ENCODE measurements around the gene PPP1R13B. TPM values are rescaled to one million over a fixed set of nuclear protein-coding genes. Genes with fewer than 3 reads are reported as not detected.

The PPP1R13B gene
- polyA plus RNA-seq, 1 donor (not counting 4 experiments of a cell fraction or from before 2014, with no cell fraction given): 7.7 TPM

GRCh38 chr14:103817595-103817994 lies 29.8 kb downstream of the PPP1R13B start:
- dilution Hi-C loops (cut with MboI; ENCODE audit: extremely low pct_ligation_motif_present, low sequenced_read_pairs): no loop called here
- FAIRE-seq: no peak
- Histone ChIP-seq H3K9me1 (ENCODE audit: control insufficient read depth, extremely low read depth, insufficient read depth, low read length) (no peaks in the 10 kb centered on the region), H3K36me3 (ENCODE audit: control insufficient read depth in 2 of 2, extremely low read depth in 1 of 2, insufficient read depth in 2 of 2, low read length in 2 of 2) (no peaks in the 10 kb centered on the region), H4K20me1 (ENCODE audit: control insufficient read depth, extremely low read depth, insufficient read depth, low read length) (no peaks in the 10 kb centered on the region), H3K27ac (ENCODE audit: control insufficient read depth, insufficient read depth, low read length) (no peak overlapping the region), H2AFZ (ENCODE audit: control insufficient read depth, low read length) (no peak overlapping the region), H3K9me3 (ENCODE audit: control insufficient read depth, low read depth, low read length) (no peaks in the 10 kb centered on the region), H3K4me2 (ENCODE audit: control insufficient read depth, extremely low read depth, insufficient read depth, low read depth, low read length) (no peak overlapping the region), H3K9ac (ENCODE audit: control insufficient read depth, extremely low read depth, insufficient read depth, low read length) (no peak overlapping the region), H3K4me3 (ENCODE audit: control insufficient read depth in 2 of 3, extremely low read depth in 1 of 3, insufficient read depth in 2 of 3, low read depth in 1 of 3, low read length in 3 of 3) (no peak overlapping the region), H3K27me3 (ENCODE audit: control insufficient read depth, extremely low read depth, insufficient read depth, low read length) (no peaks in the 10 kb centered on the region), H3K4me1 (ENCODE audit: control insufficient read depth, extremely low read depth, insufficient read depth, low read length) (peaks cover 10% of the 10 kb centered on the region), H3K79me2 (ENCODE audit: control insufficient read depth, insufficient read depth, low read length) (peaks cover 38% of the 10 kb centered on the region)
- no peak for TF ChIP-seq CTCF (optimal IDR thresholded peaks at IDR 0.05 in 1 of 3, IDR thresholded peaks at IDR 0.05 in 1 of 3, conservative IDR thresholded peaks at IDR 0.05 in 1 of 3; ENCODE audit: extremely low read depth in 1 of 3, insufficient read depth in 2 of 3, low read length in 3 of 3)
- TF ChIP-seq EZH2 (IDR thresholded peaks at IDR 0.05; ENCODE audit: low read length): no peak
- DNase-seq (ENCODE audit: low read depth, low spot score): no peak

GRCh38 chr14:103816991-103817390 lies 30.4 kb downstream of the PPP1R13B start:
- FAIRE-seq (no peak), DNase-seq (ENCODE audit: low read depth, low spot score) (no peak)
- Histone ChIP-seq H4K20me1 (ENCODE audit: control insufficient read depth, extremely low read depth, insufficient read depth, low read length) (no peaks in the 10 kb centered on the region), H3K27me3 (ENCODE audit: control insufficient read depth, extremely low read depth, insufficient read depth, low read length) (no peaks in the 10 kb centered on the region), H3K9me1 (ENCODE audit: control insufficient read depth, extremely low read depth, insufficient read depth, low read length) (no peaks in the 10 kb centered on the region), H3K9me3 (ENCODE audit: control insufficient read depth, low read depth, low read length) (no peaks in the 10 kb centered on the region), H3K4me2 (ENCODE audit: control insufficient read depth, extremely low read depth, insufficient read depth, low read depth, low read length) (no peak overlapping the region), H3K27ac (ENCODE audit: control insufficient read depth, insufficient read depth, low read length) (no peak overlapping the region), H3K36me3 (ENCODE audit: control insufficient read depth in 2 of 2, extremely low read depth in 1 of 2, insufficient read depth in 2 of 2, low read length in 2 of 2) (no peaks in the 10 kb centered on the region), H2AFZ (ENCODE audit: control insufficient read depth, low read length) (no peak overlapping the region), H3K79me2 (ENCODE audit: control insufficient read depth, insufficient read depth, low read length) (peaks cover 39% of the 10 kb centered on the region), H3K9ac (ENCODE audit: control insufficient read depth, extremely low read depth, insufficient read depth, low read length) (no peak overlapping the region), H3K4me1 (ENCODE audit: control insufficient read depth, extremely low read depth, insufficient read depth, low read length) (peaks cover 10% of the 10 kb centered on the region), H3K4me3 (ENCODE audit: control insufficient read depth in 2 of 3, extremely low read depth in 1 of 3, insufficient read depth in 2 of 3, low read depth in 1 of 3, low read length in 3 of 3) (no peak overlapping the region)
- no peak for TF ChIP-seq EZH2 (IDR thresholded peaks at IDR 0.05; ENCODE audit: low read length)
- no peak for TF ChIP-seq CTCF (optimal IDR thresholded peaks at IDR 0.05 in 1 of 3, IDR thresholded peaks at IDR 0.05 in 1 of 3, conservative IDR thresholded peaks at IDR 0.05 in 1 of 3; ENCODE audit: extremely low read depth in 1 of 3, insufficient read depth in 2 of 3, low read length in 3 of 3)
- dilution Hi-C loops (cut with MboI; ENCODE audit: extremely low pct_ligation_motif_present, low sequenced_read_pairs): no loop called here
